ENCODE measurements around the gene ZNF358. TPM values are rescaled to one million over a fixed set of nuclear protein-coding genes. Genes with fewer than 3 reads are reported as not detected.

The ZNF358 gene
- total RNA-seq, 4 donors from 2014 or later: 19.1 to 69.1 (median 33.8) TPM

- H3K4me3 ChIP-seq: no peak overlapping the region
- intact Hi-C loops (cut with DNase I; ENCODE audit: low total_unique reads): no loop called here
- H3K27ac ChIP-seq: no peak overlapping the region
- no peaks in the 10 kb centered on the region for H3K36me3 ChIP-seq
- no peaks in the 10 kb centered on the region for H3K4me1 ChIP-seq
- DNase-seq: no peak
- H3K9me3 ChIP-seq: no peaks in the 10 kb centered on the region
- H3K27me3 ChIP-seq: no peaks in the 10 kb centered on the region
- no peak for TF ChIP-seq POLR2A (IDR thresholded peaks at IDR 0.05)
- no peak for TF ChIP-seq CTCF (IDR thresholded peaks at IDR 0.05)
Observed at GRCh38 chr19:7513809-7514642, 1.9 kb upstream of the ZNF358 start.

- Histone ChIP-seq H3K27me3 (no peaks in the 10 kb centered on the region), H3K4me1 (no peaks in the 10 kb centered on the region), H3K36me3 (no peaks in the 10 kb centered on the region), H3K4me3 (peak overlapping the region; percentile 35 to 51), H3K9me3 (no peaks in the 10 kb centered on the region), H3K27ac (peak overlapping the region; percentile 82 to 94)
- DNase-seq: no peak
- intact Hi-C loops (cut with DNase I; ENCODE audit: low total_unique reads): no loop called here
- TF ChIP-seq POLR2A (IDR thresholded peaks at IDR 0.05) (no peak), CTCF (IDR thresholded peaks at IDR 0.05) (no peak)
Observed at GRCh38 chr19:7515110-7515644, 726 bp upstream of the ZNF358 start.

GRCh38 chr19:7516333-7516732 lies 430 bp downstream of the ZNF358 start:
- no peaks in the 10 kb centered on the region for H3K9me3 ChIP-seq
- DNase-seq: no peak
- H3K4me3 ChIP-seq: peak overlapping the region; percentile 66 to 70
- no peaks in the 10 kb centered on the region for H3K27me3 ChIP-seq
- TF ChIP-seq CTCF (IDR thresholded peaks at IDR 0.05): no peak
- TF ChIP-seq POLR2A (IDR thresholded peaks at IDR 0.05): no peak
- intact Hi-C loops (cut with DNase I; ENCODE audit: low total_unique reads): no loop called here
- peak overlapping the region; percentile 84 to 94 for H3K27ac ChIP-seq
- no peaks in the 10 kb centered on the region for H3K36me3 ChIP-seq
- H3K4me1 ChIP-seq: no peaks in the 10 kb centered on the region

GRCh38 chr19:7516878-7517277 lies 975 bp downstream of the ZNF358 start:
- intact Hi-C loops (cut with DNase I; ENCODE audit: low total_unique reads): no loop called here
- Histone ChIP-seq H3K36me3 (no peaks in the 10 kb centered on the region), H3K27me3 (no peaks in the 10 kb centered on the region), H3K9me3 (no peaks in the 10 kb centered on the region), H3K4me3 (peak overlapping the region; percentile 66 to 70), H3K4me1 (no peaks in the 10 kb centered on the region), H3K27ac (peak overlapping the region; percentile 84 to 94)
- DNase-seq: no peak
- TF ChIP-seq POLR2A (IDR thresholded peaks at IDR 0.05) (no peak), CTCF (IDR thresholded peaks at IDR 0.05) (no peak)

- H3K27me3 ChIP-seq: no peaks in the 10 kb centered on the region
- no peaks in the 10 kb centered on the region for H3K9me3 ChIP-seq
- TF ChIP-seq CTCF (IDR thresholded peaks at IDR 0.05): no peak
- TF ChIP-seq POLR2A (IDR thresholded peaks at IDR 0.05): no peak
- intact Hi-C loops (cut with DNase I; ENCODE audit: low total_unique reads): no loop called here
- H3K4me1 ChIP-seq: peaks cover 0 to 8% of the 10 kb centered on the region in 2 donors
- H3K27ac ChIP-seq: no peak overlapping the region
- no peak for DNase-seq
- H3K36me3 ChIP-seq: no peaks in the 10 kb centered on the region
- no peak overlapping the region for H3K4me3 ChIP-seq
Observed at GRCh38 chr19:7519361-7520130, 3.6 kb downstream of the ZNF358 start.

Measured in uterus (tissue), 4 donors.